CD14-positive monocyte (primary cell): ENCODE measurements around the gene CD2BP2. TPM values are rescaled to one million over a fixed set of nuclear protein-coding genes. Genes with fewer than 3 reads are reported as not detected.

Source experiments
- DNase-seq, 3 donors: peaks; one replicate each; pipeline ENCODE4 v3.0.0-alpha.2; 2011 to 2022
- H2AFZ ChIP-seq: 2 replicates; pipeline ENCODE4 v1.6.0; 2012; ENCODE audit warnings: mild to moderate bottlenecking, low read depth, low read length, inconsistent platforms; ENCODE audit not compliant: insufficient read depth, poor library complexity, severe bottlenecking
- H3K27ac ChIP-seq, 2 donors: 1 replicate in 1 of 2; 2 replicates in 1 of 2; pipeline ENCODE4 v1.5.1; 2012 to 2013; ENCODE audit warnings: low read length in 2 of 2, control low read depth in 1 of 2, inconsistent platforms in 1 of 2, low read depth in 1 of 2, mild to moderate bottlenecking in 1 of 2
- H3K27me3 ChIP-seq, 2 donors: one replicate each; pipeline versions ENCODE4 v1.6.0 to v1.6.1; 2011 to 2013; ENCODE audit warnings: low read length in 2 of 2; ENCODE audit not compliant: control insufficient read depth in 2 of 2, insufficient read depth in 2 of 2
- H3K36me3 ChIP-seq, 2 donors: replicated peaks in 1 of 2; 1 replicate in 1 of 2; 2 replicates in 1 of 2; pipeline versions ENCODE4 v1.5.1 to v1.6.1; 2012 to 2013; ENCODE audit warnings: low read length in 2 of 2, control low read depth in 1 of 2, inconsistent platforms in 1 of 2, mild to moderate bottlenecking in 1 of 2; ENCODE audit not compliant: insufficient read depth in 2 of 2, control insufficient read depth in 1 of 2
- H3K4me1 ChIP-seq, 2 donors: 1 replicate in 1 of 2; 2 replicates in 1 of 2; pipeline versions ENCODE4 v1.5.1 to v1.6.1; 2012 to 2013; ENCODE audit warnings: low read length in 2 of 2, control low read depth in 1 of 2, inconsistent platforms in 1 of 2, mild to moderate bottlenecking in 1 of 2, moderate library complexity in 1 of 2; ENCODE audit not compliant: insufficient read depth in 2 of 2, control insufficient read depth in 1 of 2
- H3K4me2 ChIP-seq: replicated peaks from 2 replicates; pipeline ENCODE3; 2012; ENCODE audit warnings: low read length, moderate library complexity, mild to moderate bottlenecking; ENCODE audit not compliant: poor library complexity, severe bottlenecking; ENCODE audit errors: extremely low read depth
- H3K4me3 ChIP-seq, 3 experiments: fragments of 200-600 bp in 1 of 3; sonication (generic) in 1 of 3; replicated peaks in 1 of 3; 1 replicate in 2 of 3; 2 replicates in 1 of 3; pipeline ENCODE4 v1.5.1; 2011 to 2013; ENCODE audit warnings: low read length in 3 of 3, mild to moderate bottlenecking in 3 of 3, control low read depth in 2 of 3, low read depth in 2 of 3, inconsistent platforms in 1 of 3, moderate library complexity in 1 of 3
- H3K79me2 ChIP-seq: 2 replicates; pipeline ENCODE4 v1.6.0; 2012; ENCODE audit warnings: mild to moderate bottlenecking, control low read depth, inconsistent platforms, low read length, moderate library complexity; ENCODE audit not compliant: insufficient read depth
- H3K9ac ChIP-seq: 2 replicates; pipeline ENCODE4 v1.6.0; 2017; ENCODE audit warnings: low read length, mild to moderate bottlenecking; ENCODE audit not compliant: insufficient read depth, poor library complexity, severe bottlenecking
- H3K9me3 ChIP-seq, 2 donors: replicated peaks in 1 of 2; 1 replicate in 1 of 2; 2 replicates in 1 of 2; pipeline versions ENCODE4 v1.5.1 to v1.6.1; 2012 to 2013; ENCODE audit warnings: low read length in 2 of 2, control low read depth in 1 of 2; ENCODE audit not compliant: control insufficient read depth in 1 of 2, insufficient read depth in 1 of 2
- H4K20me1 ChIP-seq: 2 replicates; pipeline ENCODE4 v1.6.0; 2012; ENCODE audit warnings: mild to moderate bottlenecking, low read length, control low read depth, moderate library complexity; ENCODE audit not compliant: insufficient read depth
- H3K27ac Mint-ChIP-seq, 7 donors: one replicate each; pipeline ENCODE4 v1.8.0; 2020; ENCODE audit warnings: mild to moderate bottlenecking in 7 of 7, mixed read lengths in 7 of 7, moderate library complexity in 6 of 7, inconsistent platforms in 2 of 7
- H3K27me3 Mint-ChIP-seq, 3 donors: one replicate each; pipeline ENCODE4 v1.8.0; 2021 to 2022; ENCODE audit warnings: low read depth in 3 of 3, mild to moderate bottlenecking in 3 of 3, mixed read lengths in 3 of 3, moderate library complexity in 3 of 3, inconsistent platforms in 1 of 3
- H3K36me3 Mint-ChIP-seq, 2 donors: one replicate each; pipeline ENCODE4 v1.8.0; 2020; ENCODE audit warnings: mixed read lengths in 2 of 2, inconsistent platforms in 1 of 2, mild to moderate bottlenecking in 1 of 2
- H3K4me1 Mint-ChIP-seq: one replicate; pipeline ENCODE4 v1.8.0; 2020; ENCODE audit warnings: mild to moderate bottlenecking, mixed read lengths
- H3K4me3 Mint-ChIP-seq, 2 donors: one replicate each; pipeline ENCODE4 v1.8.0; 2020; ENCODE audit warnings: mild to moderate bottlenecking in 2 of 2, mixed read lengths in 2 of 2, moderate library complexity in 1 of 2
- H3K9me3 Mint-ChIP-seq, 7 donors: one replicate each; pipeline ENCODE4 v1.8.0; 2020 to 2022; ENCODE audit warnings: mixed read lengths in 7 of 7, mild to moderate bottlenecking in 6 of 7, moderate library complexity in 6 of 7, inconsistent platforms in 2 of 7
- CTCF ChIP-seq: fragments of 200-600 bp; IDR thresholded peaks from one replicate; pipeline ENCODE4 v1.8.0; 2022; ENCODE audit warnings: antibody characterized with exemption, mild to moderate bottlenecking
- WGBS: methylation state at CpG from one replicate; pipeline ENCODE4 v1.1.5; 2013; ENCODE audit warnings: missing lambda C conversion rate; ENCODE audit not compliant: insufficient coverage; 5-methylcytosine and 5-hydroxymethylcytosine counted together
- intact Hi-C, 2 donors: fragments of 100-400 bp; cut with micrococcal nuclease; formaldehyde crosslinking; loops; one replicate each; pipeline versions ENCODE4 v1.15.0 to v1.15.1; 2023
- polyA plus RNA-seq, 3 donors: library from polyadenylated mRNA; depleted of rRNA in 1 of 3; unstranded in 2 of 3; stranded (reverse) in 1 of 3; fragments of 300-500 nt in 2 of 3; fragments of >200 nt in 1 of 3; fragmentation: Illumina TruSeq in 2 of 3; gene quantifications; 1 replicate in 2 of 3; 2 replicates in 1 of 3; pipeline ENCODE4 v1.2.3, GENCODE V29; 2012 to 2021

The CD2BP2 gene
- polyA plus RNA-seq, 3 donors: 23.9 to 31.8 (median 31.0) TPM

- no peaks in the 10 kb centered on the region for H3K9me3 ChIP-seq
- H3K4me3 ChIP-seq: peak overlapping the region; percentile 50 to 77 (median 74)
- 26% methylated on average over 22 of the region's 27 CpGs for WGBS
- peaks cover 4 to 11% (median 8%) of the 10 kb centered on the region in 3 donors for H3K27me3 Mint-ChIP-seq
- no peaks in the 10 kb centered on the region for H3K36me3 ChIP-seq
- peaks cover 0 to 3% of the 10 kb centered on the region in 2 donors for H3K27me3 ChIP-seq
- peak overlapping the region; percentile 99 for H3K9ac ChIP-seq
- no peak for DNase-seq
- peak overlapping the region; percentile 100 for H3K27ac ChIP-seq
- H3K4me1 ChIP-seq: peaks cover 30 to 42% of the 10 kb centered on the region in 2 donors
- H3K27ac Mint-ChIP-seq: peak overlapping the region in 5 of 7 donors; percentile 54 to 100 (median 100)
- H3K4me2 ChIP-seq: peak overlapping the region; percentile 78
- peaks cover 7% of the 10 kb centered on the region for H3K79me2 ChIP-seq
- H4K20me1 ChIP-seq: no peaks in the 10 kb centered on the region
- H3K4me3 Mint-ChIP-seq: peak overlapping the region; percentile 91 to 95
- peaks cover 29% of the 10 kb centered on the region for H3K4me1 Mint-ChIP-seq
- peak overlapping the region; percentile 76 for H2AFZ ChIP-seq
- intact Hi-C loops: loop anchor here (2.0 to 10.0 kb wide), 3 partner anchors 44 to 336 kb away; partner anchors contain the start of genes FBRS (in 1 of the 2) and PRR14 (in 1 of the 2)
- no peaks in the 10 kb centered on the region for H3K36me3 Mint-ChIP-seq
- no peak for TF ChIP-seq CTCF
- no peaks in the 10 kb centered on the region for H3K9me3 Mint-ChIP-seq
These were observed 24.2 kb upstream of the CD2BP2 start for GRCh38 chr16:30379158-30379783.

GRCh38 chr16:30378236-30379157, 23.4 kb upstream of the CD2BP2 start:
- H4K20me1 ChIP-seq: no peaks in the 10 kb centered on the region
- no peak for TF ChIP-seq CTCF
- intact Hi-C loops: loop anchor here (1.0 to 10.0 kb wide), 4 partner anchors 8 to 336 kb away; partner anchors contain the start of genes FBRS (in 1 of the 2), PRR14 (in 1 of the 2) and TBC1D10B (in 1 of the 2)
- Mint-ChIP-seq H3K27ac (peak overlapping the region; percentile 99 to 100 (median 100)), H3K9me3 (no peaks in the 10 kb centered on the region), H3K4me3 (peak overlapping the region; percentile 91 to 95), H3K36me3 (no peaks in the 10 kb centered on the region), H3K4me1 (peaks cover 29% of the 10 kb centered on the region), H3K27me3 (peaks cover 4 to 9% (median 8%) of the 10 kb centered on the region in 3 donors)
- peak; percentile 96 to 98 (median 97) for DNase-seq
- H3K9me3 ChIP-seq: no peaks in the 10 kb centered on the region
- WGBS: under 1% methylated on average over 61 of the region's 67 CpGs
- H3K27ac ChIP-seq: peak overlapping the region; percentile 100
- H3K79me2 ChIP-seq: peaks cover 7% of the 10 kb centered on the region
- H3K27me3 ChIP-seq: peaks cover 0 to 3% of the 10 kb centered on the region in 2 donors
- peaks cover 30 to 42% of the 10 kb centered on the region in 2 donors for H3K4me1 ChIP-seq
- H3K9ac ChIP-seq: peak overlapping the region; percentile 99
- H2AFZ ChIP-seq: peak overlapping the region; percentile 84
- peak overlapping the region; percentile 64 to 77 (median 74) for H3K4me3 ChIP-seq
- peak overlapping the region; percentile 78 for H3K4me2 ChIP-seq
- no peaks in the 10 kb centered on the region for H3K36me3 ChIP-seq
